Measurements from ENCODE around the gene PML. TPM values are rescaled to one million over a fixed set of nuclear protein-coding genes. Genes with fewer than 3 reads are reported as not detected.
A peak's percentile ranks its signal among the peaks of the same experiment; 100 is the strongest.

The PML gene
- total RNA-seq, 1 donor from 2014 or later, result 19.1 TPM

- intact Hi-C loops (cut with micrococcal nuclease), result no loop called here
Measured at GRCh38 chr15:74032606-74033561, 38.4 kb downstream of the PML start.

GRCh38 chr15:74034206-74034755 is 39.8 kb downstream of the PML start:
- no peaks in the 10 kb centered on the region for H3K27me3 ChIP-seq (ENCODE audit: low read depth)
- no peak for TF ChIP-seq CTCF (IDR thresholded peaks at IDR 0.05; ENCODE audit: borderline replicate concordance)
- intact Hi-C loops (cut with micrococcal nuclease), result no loop called here
- DNase-seq, result no peak
- no peak overlapping the region for H3K4me3 ChIP-seq
- H3K27ac ChIP-seq (replicated peaks), result no peak overlapping the region
- H3K4me1 ChIP-seq, result peaks cover 42% of the 10 kb centered on the region
- no peaks in the 10 kb centered on the region for H3K9me3 ChIP-seq (replicated peaks)
- peaks cover 57% of the 10 kb centered on the region for H3K36me3 ChIP-seq

More at GRCh38 chr15:74032606-74033561, 38.4 kb downstream of the PML start:
- Histone ChIP-seq H3K36me3 (peaks cover 64% of the 10 kb centered on the region), H3K4me3 (no peak overlapping the region), H3K9me3 (replicated peaks) (no peaks in the 10 kb centered on the region), H3K27ac (replicated peaks) (peak overlapping the region; percentile 40), H3K4me1 (peaks cover 41% of the 10 kb centered on the region), H3K27me3 (ENCODE audit: low read depth) (no peaks in the 10 kb centered on the region)
- no peak for TF ChIP-seq CTCF (IDR thresholded peaks at IDR 0.05; ENCODE audit: borderline replicate concordance)
- no peak for DNase-seq

GRCh38 chr15:74035121-74036017 is 40.9 kb downstream of the PML start:
- Histone ChIP-seq H3K4me1 (peaks cover 53% of the 10 kb centered on the region), H3K36me3 (peaks cover 52% of the 10 kb centered on the region), H3K9me3 (replicated peaks) (no peaks in the 10 kb centered on the region), H3K27ac (replicated peaks) (no peak overlapping the region), H3K27me3 (ENCODE audit: low read depth) (no peaks in the 10 kb centered on the region), H3K4me3 (no peak overlapping the region)
- intact Hi-C loops (cut with micrococcal nuclease), result no loop called here
- no peak for DNase-seq
- no peak for TF ChIP-seq CTCF (IDR thresholded peaks at IDR 0.05; ENCODE audit: borderline replicate concordance)

GRCh38 chr15:74036271-74037170 is 42.0 kb downstream of the PML start:
- peak; percentile 65 for TF ChIP-seq CTCF (IDR thresholded peaks at IDR 0.05; ENCODE audit: borderline replicate concordance)
- H3K27ac ChIP-seq (replicated peaks), result no peak overlapping the region
- H3K4me1 ChIP-seq, result peaks cover 64% of the 10 kb centered on the region
- DNase-seq, result peak; percentile 61
- no peaks in the 10 kb centered on the region for H3K27me3 ChIP-seq (ENCODE audit: low read depth)
- intact Hi-C loops (cut with micrococcal nuclease), result no loop called here
- no peaks in the 10 kb centered on the region for H3K9me3 ChIP-seq (replicated peaks)
- no peak overlapping the region for H3K4me3 ChIP-seq
- peaks cover 52% of the 10 kb centered on the region for H3K36me3 ChIP-seq
